Hematopoietic multipotent progenitor cell (in vitro differentiated cells): ENCODE data around the gene DECR2. TPM values are rescaled to one million over a fixed set of nuclear protein-coding genes. Genes with fewer than 3 reads are reported as not detected.
"Not testable (repeated sequence)": the region's sequence is repeated elsewhere in the genome, so short reads cannot be mapped to it uniquely, and the experiment has no call there.

ENCODE experiments used
- DNase-seq, 3 donors: peaks; one replicate each; pipeline ENCODE4 v3.0.0-alpha.2; 2011 to 2015; ENCODE audit warnings: low read depth in 2 of 3, low spot score in 2 of 3
- total RNA-seq: library from RNA; depleted of rRNA; stranded (reverse); fragments of >200 nt; gene quantifications from one replicate; pipeline ENCODE4 v1.2.3, GENCODE V29; 2012

The DECR2 gene
- total RNA-seq, 1 donor, result 13.5 TPM

- DNase-seq, result no peak
Observed at GRCh38 chr16:366476-366875, 35.2 kb upstream of the DECR2 start.

GRCh38 chr16:367333-367903 is 34.3 kb upstream of the DECR2 start:
- no peak for DNase-seq

GRCh38 chr16:368388-369158 is 33.1 kb upstream of the DECR2 start:
- DNase-seq, result no peak

GRCh38 chr16:369275-369865 is 32.3 kb upstream of the DECR2 start:
- DNase-seq, result no peak

- no peak for DNase-seq
Observed at GRCh38 chr16:369866-370436, 31.7 kb upstream of the DECR2 start.

- peak; percentile 80 to 97 (median 95) for DNase-seq
Observed at GRCh38 chr16:370443-370842, 31.2 kb upstream of the DECR2 start, which contains the start of gene MRPL28. Gene MRPL28, minus strand, starts transcription at chr16:370538. Its CDS starts 320 bp downstream, at chr16:370218.

- DNase-seq, result no peak
Observed at GRCh38 chr16:370979-371514, 30.6 kb upstream of the DECR2 start.

GRCh38 chr16:371515-372301 is 30.0 kb upstream of the DECR2 start:
- DNase-seq, result no peak

GRCh38 chr16:372302-372983 is 29.2 kb upstream of the DECR2 start:
- DNase-seq, result no peak

- DNase-seq, result no peak
Observed at GRCh38 chr16:373020-373598, 28.6 kb upstream of the DECR2 start.

GRCh38 chr16:373848-374615 is 27.7 kb upstream of the DECR2 start:
- DNase-seq, result no peak

- no peak for DNase-seq
Observed at GRCh38 chr16:374616-374926, 27.1 kb upstream of the DECR2 start.

GRCh38 chr16:375212-375611 is 26.5 kb upstream of the DECR2 start:
- no peak for DNase-seq

GRCh38 chr16:375927-376816 is 25.5 kb upstream of the DECR2 start:
- DNase-seq, result no peak

GRCh38 chr16:376817-377418 is 24.8 kb upstream of the DECR2 start:
- no peak for DNase-seq

GRCh38 chr16:377419-377951 is 24.2 kb upstream of the DECR2 start:
- DNase-seq, result no peak

GRCh38 chr16:378113-378820 is 23.4 kb upstream of the DECR2 start:
- DNase-seq, result not testable (repeated sequence)
